A549 (cell line): ENCODE results near the gene RAB11FIP5. TPM values are rescaled to one million over a fixed set of nuclear protein-coding genes. Genes with fewer than 3 reads are reported as not detected.
A peak's percentile ranks its signal among the peaks of the same experiment; 100 is the strongest.

Experiments
- ATAC-seq, 2 experiments: fragments of 200-7000 bp in 1 of 2; fragments of >200 bp in 1 of 2; cut with Nextera tagmentation in 1 of 2; cut with Tn5 transposase in 1 of 2; 3 replicates each; pipeline versions ENCODE4 v1.8.0 to v1.9.1; 2018 to 2020; ENCODE audit warnings: mild to moderate bottlenecking in 1 of 2, moderate library complexity in 1 of 2
- CTCF ChIA-PET: fragments of 300-600 bp; sonication (Branson Sonifier 250); formaldehyde crosslinking; extraction: SDS; loops from one replicate; lab custom pipeline; 2021; ENCODE audit warnings: antibody characterized with exemption, inconsistent platforms; lab: Yijun Ruan, JAX
- POLR2A ChIA-PET: fragments of 350-600 bp; formaldehyde crosslinking; extraction: SDS; loops from one replicate; lab custom pipeline; 2021; ENCODE audit warnings: antibody characterized with exemption, inconsistent platforms; lab: Yijun Ruan, JAX
- DNase-seq, 2 experiments: peaks; one replicate each; pipeline versions ENCODE4 v3.0.0 to v3.0.0-alpha.2; 2011 to 2016; ENCODE audit warnings: low read depth in 1 of 2, low spot score in 1 of 2
- FAIRE-seq: peaks from 2 replicates; lab custom pipeline; 2011; peaks lifted over from hg19 to GRCh38; lab: Jason Lieb, UNC
- H3K27ac ChIP-seq, 2 experiments: fragments of >200 bp; sonication (Bioruptor Twin); formaldehyde crosslinking; 3 replicates each; pipeline ENCODE4 v1.5.1; 2016 to 2017
- H3K4me1 ChIP-seq: fragments of >200 bp; sonication (Bioruptor Twin); formaldehyde crosslinking; 3 replicates; pipeline ENCODE4 v1.6.1; 2016
- H3K4me2 ChIP-seq: fragments of >200 bp; sonication (Bioruptor Twin); formaldehyde crosslinking; 3 replicates; pipeline ENCODE4 v1.6.1; 2016
- H3K4me3 ChIP-seq: fragments of >200 bp; sonication (Bioruptor Twin); formaldehyde crosslinking; 3 replicates; pipeline ENCODE4 v1.5.1; 2016
- H3K9me3 ChIP-seq: fragments of >200 bp; sonication (Bioruptor Twin); formaldehyde crosslinking; 3 replicates; pipeline ENCODE4 v1.6.1; 2016
- BHLHE40 ChIP-seq: IDR thresholded peaks from 2 replicates; pipeline ENCODE4 v1.6.1; 2012; ENCODE audit warnings: low read depth, low read length, inconsistent platforms
- CBX2 ChIP-seq: fragments of 200-600 bp; sonication (generic); IDR thresholded peaks from 2 replicates; pipeline ENCODE4 v1.6.1; 2016; ENCODE audit warnings: low read depth, mild to moderate bottlenecking, borderline replicate concordance
- CBX8 ChIP-seq: fragments of 200-600 bp; sonication (generic); IDR thresholded peaks from 2 replicates; pipeline ENCODE4 v1.6.1; 2016
- CEBPB ChIP-seq, 2 experiments: fragments of >200 bp in 1 of 2; sonication (Bioruptor Twin) in 1 of 2; formaldehyde crosslinking in 1 of 2; IDR thresholded peaks; 2 replicates each; pipeline ENCODE4 v1.6.1; 2012 to 2016
- CHD2 ChIP-seq: fragments of 150-350 bp; IDR thresholded peaks from 2 replicates; pipeline ENCODE4 v1.6.1; 2014; ENCODE audit warnings: low read length; ENCODE audit not compliant: partially characterized antibody
- EHMT2 ChIP-seq: fragments of 200-600 bp; sonication (generic); IDR thresholded peaks from 2 replicates; pipeline ENCODE4 v1.6.1; 2016; ENCODE audit warnings: antibody characterized with exemption, low read depth, mild to moderate bottlenecking, moderate library complexity
- FOXS1 ChIP-seq: fragments of 250-450 bp; sonication (Bioruptor Pico); IDR thresholded peaks from 2 replicates; pipeline ENCODE4 v1.5.0; 2020; ENCODE audit warnings: mild to moderate bottlenecking, moderate library complexity
- GATA3 ChIP-seq: IDR thresholded peaks from 2 replicates; pipeline ENCODE4 v1.6.1; 2012; ENCODE audit warnings: borderline replicate concordance
- KDM5A ChIP-seq: fragments of 200-600 bp; sonication (generic); IDR thresholded peaks from 2 replicates; pipeline ENCODE4 v1.6.1; 2016; ENCODE audit warnings: antibody characterized with exemption, mild to moderate bottlenecking
- MAFK ChIP-seq: fragments of 450-650 bp; IDR thresholded peaks from 2 replicates; pipeline ENCODE4 v1.6.1; 2014; ENCODE audit not compliant: partially characterized antibody
- MYC ChIP-seq: IDR thresholded peaks from 2 replicates; pipeline ENCODE4 v1.6.1; 2012; ENCODE audit warnings: mild to moderate bottlenecking, inconsistent platforms, low read length, improper control_type of control experiment, borderline replicate concordance
- NR3C1 ChIP-seq: fragments of >200 bp; sonication (Bioruptor Twin); formaldehyde crosslinking; IDR thresholded peaks from 3 replicates; pipeline ENCODE4 v1.6.1; 2017
- PHF8 ChIP-seq: fragments of 200-600 bp; sonication (generic); IDR thresholded peaks from 2 replicates; pipeline ENCODE4 v1.6.1; 2016; ENCODE audit warnings: low read depth, mild to moderate bottlenecking, antibody characterized with exemption, moderate library complexity, borderline replicate concordance
- POLR2A ChIP-seq: IDR thresholded peaks from 2 replicates; pipeline ENCODE4 v1.6.1; 2012; ENCODE audit warnings: mild to moderate bottlenecking, low read length
- RARB ChIP-seq: fragments of 250-450 bp; sonication (Bioruptor Pico); IDR thresholded peaks from 2 replicates; pipeline ENCODE4 v1.8.0; 2021; ENCODE audit warnings: mild to moderate bottlenecking, moderate library complexity
- RFX5 ChIP-seq: fragments of 450-650 bp; IDR thresholded peaks from 2 replicates; pipeline ENCODE4 v1.7.1; 2014; ENCODE audit warnings: antibody characterized with exemption, mild to moderate bottlenecking, moderate library complexity
- ZSCAN20 ChIP-seq: fragments of 250-450 bp; sonication (Bioruptor Pico); IDR thresholded peaks from 2 replicates; pipeline ENCODE4 v1.8.0; 2022; ENCODE audit warnings: mild to moderate bottlenecking, moderate library complexity
- WGBS: methylation state at CpG from one replicate; pipeline ENCODE4 v1.1.6; 2017; ENCODE audit errors: missing lambda C conversion rate; 5-methylcytosine and 5-hydroxymethylcytosine counted together
- polyA plus RNA-seq, 4 experiments: library from polyadenylated mRNA; depleted of rRNA in 3 of 4; stranded (reverse); fragments of >200 nt; fragmentation: RNase III in 1 of 4; extraction: RNeasy Plus Mini Kit Qiagen cat#74134 plus additional on column Dnase treatment in 1 of 4; gene quantifications; 2 replicates in 3 of 4; 3 replicates in 1 of 4; pipeline ENCODE4 v1.2.3, GENCODE V29; 2011 to 2017
- TF ChIP-seq, protein P1 (sequence below): fragments of >200 bp; sonication (Bioruptor Twin); formaldehyde crosslinking; IDR thresholded peaks from 3 replicates; pipeline ENCODE4 v1.5.1; 2016
- TF ChIP-seq, protein P2 (sequence below): fragments of 250-450 bp; sonication (Bioruptor Pico); IDR thresholded peaks from 2 replicates; pipeline ENCODE4 v1.5.0; 2021; ENCODE audit warnings: mild to moderate bottlenecking, moderate library complexity, borderline replicate concordance
- TF ChIP-seq, protein P3 (sequence below): IDR thresholded peaks from 2 replicates; pipeline ENCODE4 v1.6.1; 2012
- TF ChIP-seq, protein P4 (sequence below): fragments of >200 bp; sonication (Bioruptor Twin); formaldehyde crosslinking; IDR thresholded peaks from 3 replicates; pipeline ENCODE4 v1.6.1; 2016
- TF ChIP-seq, protein P5 (sequence below): fragments of 450-650 bp; IDR thresholded peaks from 2 replicates; pipeline ENCODE4 v1.6.1; 2014; ENCODE audit warnings: antibody characterized with exemption
- TF ChIP-seq, protein P6 (sequence below): fragments of >200 bp; sonication (Bioruptor Twin); formaldehyde crosslinking; IDR thresholded peaks from 2 replicates; pipeline ENCODE4 v1.6.1; 2016
- TF ChIP-seq, protein P7 (sequence below): fragments of 250-450 bp; sonication (Bioruptor Pico); IDR thresholded peaks from 2 replicates; pipeline ENCODE4 v1.5.0; 2020; ENCODE audit warnings: low read depth, mild to moderate bottlenecking, moderate library complexity

The RAB11FIP5 gene
- polyA plus RNA-seq, 2 of the 4 experiments (the other 2 are of a cell fraction), result 21.6 to 21.8 TPM

DNA sequence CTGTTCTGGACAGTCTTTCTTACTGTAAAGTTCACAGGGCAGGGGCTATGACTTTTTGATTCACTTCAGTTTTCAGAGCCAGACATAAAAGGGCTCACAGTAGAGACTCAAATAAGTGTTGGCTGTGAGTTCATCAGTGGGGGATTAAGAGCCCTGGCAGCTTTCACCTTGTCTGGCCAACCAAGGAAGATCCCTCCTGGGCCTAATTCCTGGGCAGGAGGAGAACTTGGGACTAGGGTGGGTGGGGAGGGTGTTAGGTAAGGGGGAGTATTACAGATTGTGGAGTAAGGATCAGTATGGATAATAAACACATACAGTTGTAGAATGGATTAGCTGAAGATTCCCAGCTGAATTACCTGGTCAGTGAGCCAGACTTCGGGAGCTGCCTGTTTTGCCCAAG is 40.3 kb downstream of the RAB11FIP5 start:
- ChIA-PET POLR2A (interaction anchor here (1.6 kb wide), 1 partner anchor 162 kb away, joined by 6 read pairs; the partner anchor contains the start of gene CCT7), CTCF (interaction anchor here (0.6 to 18.7 kb wide), 5 partner anchors 14 to 105 kb away, joined by 3 to 500 read pairs (median 90); no protein-coding TSS in a partner anchor)
- DNase-seq (no peak), FAIRE-seq (no peak), ATAC-seq (no peak)
- H3K9me3 ChIP-seq, result no peaks in the 10 kb centered on the region
- H3K4me3 ChIP-seq, result no peak overlapping the region
- peak overlapping the region; percentile 82 for H3K4me2 ChIP-seq
- WGBS, result 93% methylated on average over 1 of the region's 1 CpG
- H3K4me1 ChIP-seq, result peaks cover 25% of the 10 kb centered on the region
- TF ChIP-seq CBX8 (no peak), MYC (no peak), CBX2 (no peak), BHLHE40 (no peak), KDM5A (no peak), PHF8 (no peak)
- peak overlapping the region in 1 of 2 experiments; percentile 93; a peak in 1 of 6 replicates for H3K27ac ChIP-seq

DNA sequence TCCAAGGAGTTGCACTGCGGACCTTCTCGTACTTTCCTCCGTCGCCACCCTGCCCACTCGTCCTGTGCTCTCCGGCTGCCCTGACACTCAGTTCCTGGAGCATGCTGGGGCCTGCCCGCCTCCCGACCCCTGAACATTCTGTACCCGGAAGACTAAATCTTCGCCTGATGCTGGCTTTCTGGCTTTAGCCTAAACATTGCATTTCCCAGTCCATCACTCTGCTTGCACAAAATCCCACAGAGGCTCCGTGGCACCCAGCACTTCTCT is 40.7 kb downstream of the RAB11FIP5 start:
- WGBS, result 81% methylated on average over 11 of the region's 11 CpGs
- no peak for ATAC-seq
- POLR2A ChIA-PET, result interaction anchor here (1.6 kb wide), 1 partner anchor 162 kb away, joined by 6 read pairs; the partner anchor contains the start of gene CCT7
- peak overlapping the region; percentile 82 for H3K4me2 ChIP-seq
- no peak for DNase-seq
- peaks cover 28% of the 10 kb centered on the region for H3K4me1 ChIP-seq
- H3K4me3 ChIP-seq, result peak overlapping the region; percentile 79
- H3K27ac ChIP-seq, result peak overlapping the region; percentile 87 to 93
- FAIRE-seq, result no peak
- TF ChIP-seq FOXS1 (CRISPR knock-in tag) (no peak), ZSCAN20 (CRISPR knock-in tag) (no peak), GATA3 (no peak), CEBPB (IDR thresholded peaks at IDR 0.05) (no peak), NR3C1 (no peak), EHMT2 (no peak), RARB (CRISPR knock-in tag) (no peak), RFX5 (no peak), MAFK (no peak), CHD2 (no peak), POLR2A (no peak)
- TF ChIP-seq, protein P1, sequence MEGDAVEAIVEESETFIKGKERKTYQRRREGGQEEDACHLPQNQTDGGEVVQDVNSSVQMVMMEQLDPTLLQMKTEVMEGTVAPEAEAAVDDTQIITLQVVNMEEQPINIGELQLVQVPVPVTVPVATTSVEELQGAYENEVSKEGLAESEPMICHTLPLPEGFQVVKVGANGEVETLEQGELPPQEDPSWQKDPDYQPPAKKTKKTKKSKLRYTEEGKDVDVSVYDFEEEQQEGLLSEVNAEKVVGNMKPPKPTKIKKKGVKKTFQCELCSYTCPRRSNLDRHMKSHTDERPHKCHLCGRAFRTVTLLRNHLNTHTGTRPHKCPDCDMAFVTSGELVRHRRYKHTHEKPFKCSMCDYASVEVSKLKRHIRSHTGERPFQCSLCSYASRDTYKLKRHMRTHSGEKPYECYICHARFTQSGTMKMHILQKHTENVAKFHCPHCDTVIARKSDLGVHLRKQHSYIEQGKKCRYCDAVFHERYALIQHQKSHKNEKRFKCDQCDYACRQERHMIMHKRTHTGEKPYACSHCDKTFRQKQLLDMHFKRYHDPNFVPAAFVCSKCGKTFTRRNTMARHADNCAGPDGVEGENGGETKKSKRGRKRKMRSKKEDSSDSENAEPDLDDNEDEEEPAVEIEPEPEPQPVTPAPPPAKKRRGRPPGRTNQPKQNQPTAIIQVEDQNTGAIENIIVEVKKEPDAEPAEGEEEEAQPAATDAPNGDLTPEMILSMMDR, result no peak
- TF ChIP-seq, protein P2, sequence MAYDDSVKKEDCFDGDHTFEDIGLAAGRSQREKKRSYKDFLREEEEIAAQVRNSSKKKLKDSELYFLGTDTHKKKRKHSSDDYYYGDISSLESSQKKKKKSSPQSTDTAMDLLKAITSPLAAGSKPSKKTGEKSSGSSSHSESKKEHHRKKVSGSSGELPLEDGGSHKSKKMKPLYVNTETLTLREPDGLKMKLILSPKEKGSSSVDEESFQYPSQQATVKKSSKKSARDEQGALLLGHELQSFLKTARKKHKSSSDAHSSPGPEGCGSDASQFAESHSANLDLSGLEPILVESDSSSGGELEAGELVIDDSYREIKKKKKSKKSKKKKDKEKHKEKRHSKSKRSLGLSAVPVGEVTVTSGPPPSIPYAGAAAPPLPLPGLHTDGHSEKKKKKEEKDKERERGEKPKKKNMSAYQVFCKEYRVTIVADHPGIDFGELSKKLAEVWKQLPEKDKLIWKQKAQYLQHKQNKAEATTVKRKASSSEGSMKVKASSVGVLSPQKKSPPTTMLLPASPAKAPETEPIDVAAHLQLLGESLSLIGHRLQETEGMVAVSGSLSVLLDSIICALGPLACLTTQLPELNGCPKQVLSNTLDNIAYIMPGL, result no peak
- TF ChIP-seq, protein P3, sequence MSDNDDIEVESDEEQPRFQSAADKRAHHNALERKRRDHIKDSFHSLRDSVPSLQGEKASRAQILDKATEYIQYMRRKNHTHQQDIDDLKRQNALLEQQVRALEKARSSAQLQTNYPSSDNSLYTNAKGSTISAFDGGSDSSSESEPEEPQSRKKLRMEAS, result no peak
- TF ChIP-seq, protein P4, sequence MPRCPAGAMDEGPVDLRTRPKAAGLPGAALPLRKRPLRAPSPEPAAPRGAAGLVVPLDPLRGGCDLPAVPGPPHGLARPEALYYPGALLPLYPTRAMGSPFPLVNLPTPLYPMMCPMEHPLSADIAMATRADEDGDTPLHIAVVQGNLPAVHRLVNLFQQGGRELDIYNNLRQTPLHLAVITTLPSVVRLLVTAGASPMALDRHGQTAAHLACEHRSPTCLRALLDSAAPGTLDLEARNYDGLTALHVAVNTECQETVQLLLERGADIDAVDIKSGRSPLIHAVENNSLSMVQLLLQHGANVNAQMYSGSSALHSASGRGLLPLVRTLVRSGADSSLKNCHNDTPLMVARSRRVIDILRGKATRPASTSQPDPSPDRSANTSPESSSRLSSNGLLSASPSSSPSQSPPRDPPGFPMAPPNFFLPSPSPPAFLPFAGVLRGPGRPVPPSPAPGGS, result no peak
- TF ChIP-seq, protein P5, sequence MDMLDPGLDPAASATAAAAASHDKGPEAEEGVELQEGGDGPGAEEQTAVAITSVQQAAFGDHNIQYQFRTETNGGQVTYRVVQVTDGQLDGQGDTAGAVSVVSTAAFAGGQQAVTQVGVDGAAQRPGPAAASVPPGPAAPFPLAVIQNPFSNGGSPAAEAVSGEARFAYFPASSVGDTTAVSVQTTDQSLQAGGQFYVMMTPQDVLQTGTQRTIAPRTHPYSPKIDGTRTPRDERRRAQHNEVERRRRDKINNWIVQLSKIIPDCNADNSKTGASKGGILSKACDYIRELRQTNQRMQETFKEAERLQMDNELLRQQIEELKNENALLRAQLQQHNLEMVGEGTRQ, result no peak
- TF ChIP-seq, protein P6, sequence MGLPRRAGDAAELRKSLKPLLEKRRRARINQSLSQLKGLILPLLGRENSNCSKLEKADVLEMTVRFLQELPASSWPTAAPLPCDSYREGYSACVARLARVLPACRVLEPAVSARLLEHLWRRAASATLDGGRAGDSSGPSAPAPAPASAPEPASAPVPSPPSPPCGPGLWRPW, result no peak
- TF ChIP-seq, protein P7, sequence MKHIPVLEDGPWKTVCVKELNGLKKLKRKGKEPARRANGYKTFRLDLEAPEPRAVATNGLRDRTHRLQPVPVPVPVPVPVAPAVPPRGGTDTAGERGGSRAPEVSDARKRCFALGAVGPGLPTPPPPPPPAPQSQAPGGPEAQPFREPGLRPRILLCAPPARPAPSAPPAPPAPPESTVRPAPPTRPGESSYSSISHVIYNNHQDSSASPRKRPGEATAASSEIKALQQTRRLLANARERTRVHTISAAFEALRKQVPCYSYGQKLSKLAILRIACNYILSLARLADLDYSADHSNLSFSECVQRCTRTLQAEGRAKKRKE, result no peak
- TF ChIP-seq, all 56 proteins: peak for 0
- no peaks in the 10 kb centered on the region for H3K9me3 ChIP-seq
- CTCF ChIA-PET, result interaction anchor here (1.0 to 18.7 kb wide), 5 partner anchors 14 to 105 kb away, joined by 3 to 500 read pairs (median 90); no protein-coding TSS in a partner anchor
